GM19099 (cell line): ENCODE data around the gene PHF20.

ENCODE experiments used
- POLR2A ChIP-seq: IDR thresholded peaks from 3 replicates; pipeline ENCODE4 v1.6.1; 2011; ENCODE audit warnings: low read depth; ENCODE audit not compliant: insufficient read length; ENCODE audit errors: extremely low read depth

The PHF20 gene

DNA sequence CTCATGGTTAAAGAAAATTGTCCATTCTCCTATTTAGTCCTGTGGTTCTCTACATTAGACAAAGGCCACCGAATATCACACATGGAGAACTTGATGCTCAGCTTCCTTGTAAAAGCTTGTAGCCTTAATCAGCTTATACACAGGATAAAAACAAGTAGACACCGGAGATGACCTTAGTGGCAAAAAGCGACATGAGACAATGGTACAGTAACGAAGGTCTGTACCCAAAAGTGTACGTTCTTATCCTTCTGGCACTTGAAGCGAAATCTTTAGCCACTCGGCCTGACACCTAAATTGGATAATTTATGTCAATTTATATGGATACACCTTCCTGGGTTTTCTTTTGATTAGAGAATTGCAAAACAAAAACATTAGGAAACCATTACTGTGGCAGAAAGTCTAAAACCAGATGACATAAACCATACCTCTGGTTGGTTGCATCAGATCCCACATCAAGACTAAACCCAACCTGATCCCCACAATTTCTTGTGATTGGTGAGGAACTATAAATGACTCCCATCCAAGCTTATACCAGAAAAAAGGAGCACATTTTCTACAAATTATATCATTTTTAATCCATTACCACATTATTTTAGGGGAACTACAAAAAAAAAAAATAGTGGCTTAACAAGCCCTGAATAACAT lies 35.9 kb upstream of the PHF20 start:
- no peak for TF ChIP-seq POLR2A

GRCh38 chr20:35737865-35738333 lies 33.9 kb upstream of the PHF20 start:
- TF ChIP-seq POLR2A = no peak

DNA sequence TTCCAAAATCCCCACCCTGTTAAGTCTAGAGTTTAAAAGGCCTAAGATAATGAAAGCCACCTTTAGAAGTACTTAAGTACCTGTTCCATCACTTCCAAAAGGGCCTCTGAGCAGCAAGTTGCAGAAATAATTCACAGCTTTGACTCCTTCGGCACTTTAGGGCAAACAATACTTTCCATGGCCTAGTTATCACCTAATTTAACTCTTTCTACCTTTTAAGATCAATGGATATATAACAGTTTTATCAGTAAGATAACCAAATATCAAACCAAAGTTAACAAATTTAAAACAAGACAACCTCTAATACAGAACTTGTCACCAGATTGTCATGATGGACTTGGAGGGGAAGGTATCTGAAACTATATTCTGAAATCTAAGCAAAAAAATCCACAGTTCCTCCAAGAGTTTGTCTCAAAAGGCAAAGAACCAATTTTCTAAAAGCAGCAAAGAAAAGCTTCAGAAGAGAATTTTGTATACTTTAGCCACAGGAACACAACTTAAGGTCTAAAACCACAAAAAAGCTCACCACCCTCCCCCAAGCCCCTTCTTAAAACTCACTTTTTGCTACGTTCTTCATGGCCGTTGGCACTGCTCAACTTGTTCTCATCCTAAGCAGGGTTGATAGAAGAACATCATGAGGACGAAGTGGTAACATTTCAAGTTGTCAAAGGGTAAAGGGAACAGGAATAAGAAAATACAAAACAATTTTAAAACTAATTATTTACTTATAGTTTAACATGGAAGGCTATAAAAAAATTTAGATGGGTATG lies 33.2 kb upstream of the PHF20 start:
- TF ChIP-seq POLR2A = peak; percentile 12

DNA sequence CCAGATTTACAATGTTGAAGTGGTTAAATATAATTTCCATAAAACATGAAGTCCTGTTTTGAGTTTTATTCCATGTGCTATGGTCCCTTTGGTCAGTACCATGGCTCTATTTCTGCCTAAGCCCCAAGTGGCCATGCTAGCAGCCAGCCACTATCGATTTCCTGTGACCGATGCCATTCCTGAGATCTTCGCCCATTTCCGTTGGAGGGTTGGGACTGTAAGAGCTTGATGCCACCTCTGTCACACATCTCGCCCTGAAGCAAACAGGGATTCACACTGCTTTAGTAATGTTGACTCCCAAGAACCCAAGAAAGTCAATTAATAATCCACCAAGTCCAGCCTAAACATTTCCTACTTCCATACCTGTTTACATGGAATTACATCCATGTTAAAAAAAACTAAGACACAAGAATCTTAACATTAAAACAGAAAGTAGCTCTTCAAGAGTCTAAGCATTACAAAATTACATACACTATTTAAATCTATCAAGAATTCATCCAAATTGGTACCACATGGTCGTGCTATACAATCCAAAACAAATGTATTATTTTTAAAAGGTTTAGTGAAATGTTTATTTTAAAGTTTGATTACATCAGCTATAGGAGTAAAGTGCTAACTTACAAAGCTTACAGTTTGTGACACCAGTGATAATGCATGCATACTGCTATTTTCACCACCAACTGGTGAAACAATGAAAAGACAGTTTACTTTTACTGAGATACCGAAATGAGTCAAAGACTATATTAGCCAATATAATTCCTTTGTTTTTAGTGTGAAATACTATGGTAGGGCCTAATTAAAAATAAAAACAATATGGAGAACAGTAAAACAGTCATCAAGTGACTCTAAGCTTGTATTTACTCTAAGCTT lies 32.3 kb upstream of the PHF20 start:
- peak; percentile 3 for TF ChIP-seq POLR2A

DNA sequence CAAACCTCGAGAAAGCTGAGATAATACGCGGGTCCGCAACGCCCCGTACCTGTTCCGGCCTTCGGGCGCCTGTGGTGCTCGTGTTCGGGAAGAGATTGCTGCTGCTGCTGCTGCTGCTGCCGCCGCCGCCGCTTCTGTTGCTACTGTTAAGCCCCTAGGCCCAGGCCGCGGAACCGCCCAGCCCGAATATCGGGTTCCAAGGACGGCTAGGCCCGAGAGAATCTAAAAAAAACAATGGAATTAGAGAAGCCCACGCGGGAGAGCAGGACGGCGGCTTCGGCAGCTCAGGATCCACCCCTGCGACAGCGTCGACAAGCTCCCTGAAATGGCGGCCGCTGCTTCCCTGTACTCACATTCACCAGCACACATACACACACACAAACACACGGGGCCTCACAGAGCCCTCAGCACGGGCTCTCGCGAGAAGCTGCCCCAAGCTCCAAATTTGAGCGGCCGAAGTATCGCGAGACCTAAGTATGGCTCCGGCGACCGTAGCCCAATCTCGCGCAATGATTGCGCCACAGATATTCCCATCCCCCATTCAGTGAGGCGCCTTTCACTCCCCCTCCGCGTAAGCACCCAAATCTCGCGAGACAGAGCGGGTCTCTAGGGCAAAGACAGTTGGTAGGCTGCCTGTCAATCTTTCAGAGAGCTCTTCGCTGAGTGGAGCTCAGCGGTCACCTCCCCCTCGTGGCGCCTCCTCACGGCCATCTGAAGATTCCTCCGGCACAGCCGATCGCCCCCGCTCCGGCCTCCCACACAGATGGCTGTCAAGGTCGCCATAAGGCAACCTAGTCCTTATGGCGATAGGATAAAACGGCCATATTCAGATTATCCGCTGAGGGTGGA lies 29.7 kb upstream of the PHF20 start, which contains the start of gene RBM39:
Gene RBM39, minus strand, starts transcription at position 369 of the 849 bp plus-strand sequence. CDS start 1,386 bp downstream, outside the sequence.
- peak; percentile 88 for TF ChIP-seq POLR2A

DNA sequence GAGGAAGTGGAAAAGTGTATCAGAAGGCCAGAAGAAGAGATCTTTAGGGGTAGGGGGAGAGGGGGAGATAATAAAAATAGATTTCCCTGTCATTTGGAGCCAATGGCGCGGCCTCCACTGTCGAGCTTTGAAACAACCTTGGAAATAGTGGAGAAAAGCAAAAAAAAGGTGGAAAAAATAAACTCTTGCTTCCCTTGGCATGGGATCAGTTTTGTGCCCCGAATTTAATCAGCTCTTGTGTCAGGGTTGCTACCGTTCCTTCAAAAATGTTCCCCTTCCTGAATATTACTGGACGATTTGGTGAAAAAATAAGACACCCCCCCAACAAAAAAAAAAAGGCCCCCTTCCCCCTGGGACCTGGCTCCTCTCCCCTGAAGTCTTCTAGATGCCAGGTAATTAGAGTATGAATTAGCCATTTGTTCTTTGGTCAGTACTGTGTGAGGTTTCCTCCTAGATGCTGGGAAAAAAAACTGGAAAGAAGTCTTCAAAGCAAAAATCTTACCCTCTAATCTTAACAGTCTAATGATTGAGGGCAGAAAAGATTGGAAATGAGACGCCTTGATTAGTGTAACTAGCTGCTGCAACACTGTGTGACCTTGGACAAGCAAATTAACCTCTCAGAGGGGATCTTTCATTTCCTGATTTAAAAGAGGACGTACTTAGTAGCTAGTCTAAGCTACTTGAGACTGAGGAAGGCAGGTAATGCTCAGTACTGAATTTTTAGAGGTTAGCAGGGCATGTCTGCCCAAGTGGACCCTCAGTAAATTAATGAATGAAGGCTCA lies 28.9 kb upstream of the PHF20 start:
- TF ChIP-seq POLR2A = peak; percentile 68

GRCh38 chr20:35743693-35744491 lies 27.9 kb upstream of the PHF20 start:
- TF ChIP-seq POLR2A = no peak

GRCh38 chr20:35750611-35751010 lies 21.2 kb upstream of the PHF20 start:
- TF ChIP-seq POLR2A = no peak

GRCh38 chr20:35756404-35756803 lies 15.4 kb upstream of the PHF20 start:
- TF ChIP-seq POLR2A = no peak

GRCh38 chr20:35757098-35757705 lies 14.6 kb upstream of the PHF20 start:
- TF ChIP-seq POLR2A = no peak

GRCh38 chr20:35762461-35762860 lies 9.4 kb upstream of the PHF20 start:
- no peak for TF ChIP-seq POLR2A

GRCh38 chr20:35766843-35767242 lies 5.0 kb upstream of the PHF20 start:
- no peak for TF ChIP-seq POLR2A
